GM10248 (cell line): ENCODE measurements around the gene ACVR1C.

ENCODE experiments used
- CTCF ChIA-PET: fragments of 300-600 bp; sonication (Branson Sonifier 250); formaldehyde crosslinking; extraction: SDS; loops from one replicate; lab custom pipeline; 2021; ENCODE audit warnings: antibody characterized with exemption; lab: Yijun Ruan, JAX
- POLR2A ChIA-PET: fragments of 350-650 bp; sonication (Branson Sonifier 250); formaldehyde crosslinking; extraction: SDS; loops from one replicate; lab custom pipeline; 2020; ENCODE audit warnings: antibody characterized with exemption; lab: Yijun Ruan, JAX
- DNase-seq: peaks from one replicate; pipeline ENCODE4 v3.0.0; 2012; ENCODE audit errors: extremely low spot score
- TF ChIP-seq, protein P1 (sequence below): IDR thresholded peaks from 2 replicates; pipeline ENCODE4 v1.5.1; 2012; ENCODE audit warnings: mild to moderate bottlenecking, low read depth; ENCODE audit errors: extremely low read depth, missing control alignments, control extremely low read depth

Gene ACVR1C

DNA sequence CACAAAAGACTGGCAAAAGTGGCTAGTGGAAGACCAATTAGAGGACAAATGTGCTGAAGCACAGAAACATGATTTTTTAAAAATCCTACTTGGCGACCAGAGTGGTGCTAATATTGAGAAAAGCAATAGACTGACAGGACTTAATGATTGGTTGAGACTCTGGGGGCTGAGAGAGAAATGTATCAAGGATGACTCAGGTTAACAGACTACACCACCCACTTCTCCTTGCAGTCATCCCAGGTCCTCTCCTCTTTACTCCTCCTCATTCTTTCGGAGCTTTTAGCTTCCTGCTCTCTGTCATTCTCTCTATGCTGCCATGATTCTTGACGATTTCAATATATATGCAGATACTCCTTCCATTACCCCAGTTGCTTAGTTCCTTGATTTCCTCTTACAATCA is 130.2 kb downstream of the ACVR1C start:
- CTCF ChIA-PET, result interaction anchor here (1.0 to 2.2 kb wide), 7 partner anchors 8 to 1256 kb away, joined by 3 to 18 read pairs (median 5); no protein-coding TSS in a partner anchor
- POLR2A ChIA-PET, result no interaction called here
- TF ChIP-seq, protein P1, sequence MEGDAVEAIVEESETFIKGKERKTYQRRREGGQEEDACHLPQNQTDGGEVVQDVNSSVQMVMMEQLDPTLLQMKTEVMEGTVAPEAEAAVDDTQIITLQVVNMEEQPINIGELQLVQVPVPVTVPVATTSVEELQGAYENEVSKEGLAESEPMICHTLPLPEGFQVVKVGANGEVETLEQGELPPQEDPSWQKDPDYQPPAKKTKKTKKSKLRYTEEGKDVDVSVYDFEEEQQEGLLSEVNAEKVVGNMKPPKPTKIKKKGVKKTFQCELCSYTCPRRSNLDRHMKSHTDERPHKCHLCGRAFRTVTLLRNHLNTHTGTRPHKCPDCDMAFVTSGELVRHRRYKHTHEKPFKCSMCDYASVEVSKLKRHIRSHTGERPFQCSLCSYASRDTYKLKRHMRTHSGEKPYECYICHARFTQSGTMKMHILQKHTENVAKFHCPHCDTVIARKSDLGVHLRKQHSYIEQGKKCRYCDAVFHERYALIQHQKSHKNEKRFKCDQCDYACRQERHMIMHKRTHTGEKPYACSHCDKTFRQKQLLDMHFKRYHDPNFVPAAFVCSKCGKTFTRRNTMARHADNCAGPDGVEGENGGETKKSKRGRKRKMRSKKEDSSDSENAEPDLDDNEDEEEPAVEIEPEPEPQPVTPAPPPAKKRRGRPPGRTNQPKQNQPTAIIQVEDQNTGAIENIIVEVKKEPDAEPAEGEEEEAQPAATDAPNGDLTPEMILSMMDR, result no peak
- DNase-seq, result no peak

DNA sequence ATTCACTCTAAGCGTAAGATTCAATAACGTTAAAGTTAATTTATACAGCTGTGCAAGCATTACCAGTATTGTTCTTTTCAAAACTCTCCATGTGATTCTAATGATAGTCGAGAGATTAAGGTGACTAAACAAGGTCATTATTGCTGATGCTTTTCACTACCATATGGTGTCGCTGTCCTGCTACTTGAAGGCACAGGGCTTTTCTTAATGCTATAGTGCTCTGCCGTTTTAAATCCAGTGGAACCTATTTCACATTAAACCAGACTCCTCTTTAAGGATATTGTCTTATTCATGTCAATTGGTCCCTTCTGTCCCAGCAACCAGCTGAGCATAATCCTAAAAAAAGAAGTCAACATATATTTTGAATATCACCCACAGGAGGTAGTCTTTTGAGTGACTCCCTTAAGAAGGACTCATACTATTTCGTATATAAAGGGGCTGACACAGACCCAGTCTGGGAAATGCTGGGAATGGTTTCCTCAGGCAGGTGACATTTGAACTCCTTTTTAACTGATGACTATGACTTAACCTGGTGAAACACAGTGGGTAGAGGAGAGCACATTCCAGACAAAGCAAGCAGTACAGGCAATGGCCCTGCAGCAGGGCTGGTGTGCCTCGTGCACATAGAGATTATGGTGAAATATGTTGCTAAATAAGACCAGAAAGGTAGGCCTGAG is 130.9 kb downstream of the ACVR1C start:
- DNase-seq, result peak; percentile 39

DNA sequence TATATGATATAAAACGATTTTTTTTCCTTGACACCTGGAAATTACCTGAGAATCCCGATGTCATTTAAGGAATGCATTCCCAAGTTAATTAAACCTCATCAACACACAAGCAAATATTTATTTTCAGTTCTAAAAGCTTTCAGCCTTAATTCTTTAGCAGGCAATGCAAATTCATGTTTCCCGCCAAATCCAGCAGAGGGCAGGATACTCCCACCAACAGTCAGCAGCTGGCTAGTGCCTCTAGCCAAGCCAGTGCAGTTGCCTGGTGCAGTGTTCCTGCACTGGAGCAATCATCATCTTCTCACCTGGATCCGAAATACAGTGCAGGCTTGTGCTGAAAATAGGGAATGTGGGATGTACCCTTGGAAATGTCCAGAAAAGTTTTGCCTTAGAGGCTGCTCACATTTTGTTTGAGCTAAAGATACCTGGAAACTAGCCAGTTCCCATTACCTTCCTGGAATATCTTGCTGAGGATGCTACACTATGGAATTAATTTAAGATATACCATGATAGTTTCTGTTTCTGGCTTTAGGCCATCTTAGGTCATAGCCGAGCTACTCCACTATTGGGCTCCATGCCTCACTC is 136.4 kb downstream of the ACVR1C start:
- peak; percentile 65 for DNase-seq

More for the DNA sequence above, 130.9 kb downstream of the ACVR1C start:
- POLR2A ChIA-PET, result no interaction called here
- TF ChIP-seq, protein P1, result peak; percentile 76
- CTCF ChIA-PET, result interaction anchor here (0.8 to 2.2 kb wide), 25 partner anchors 9 to 1257 kb away, joined by 3 to 18 read pairs (median 4); no protein-coding TSS in a partner anchor

DNA sequence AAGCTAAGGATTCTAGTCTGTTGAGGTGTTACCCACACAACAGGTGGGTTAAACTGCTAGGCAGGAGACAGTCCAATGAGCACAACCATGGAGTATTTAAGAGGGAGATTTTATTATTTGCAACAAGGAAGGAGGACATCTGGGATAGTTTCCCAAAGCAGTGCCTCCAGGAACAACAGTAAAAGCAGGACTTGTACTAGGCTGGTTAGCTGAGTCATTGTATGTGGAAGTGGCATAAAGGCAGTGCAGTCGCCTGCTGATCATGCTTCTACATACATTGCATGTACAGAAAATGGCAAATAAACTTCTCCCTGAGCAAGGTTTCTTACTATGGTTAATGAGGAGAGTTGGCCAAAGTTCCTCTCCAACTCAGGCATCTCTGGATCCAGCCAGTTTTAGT is 138.7 kb downstream of the ACVR1C start:
- POLR2A ChIA-PET, result no interaction called here

More for the DNA sequence above, 136.4 kb downstream of the ACVR1C start:
- TF ChIP-seq, protein P1, result peak; percentile 67
- POLR2A ChIA-PET, result no interaction called here
- CTCF ChIA-PET, result interaction anchor here (0.6 to 8.7 kb wide), 39 partner anchors 9 to 522 kb away, joined by 3 to 63 read pairs (median 5); partner anchors contain the start of gene ERMN

DNA sequence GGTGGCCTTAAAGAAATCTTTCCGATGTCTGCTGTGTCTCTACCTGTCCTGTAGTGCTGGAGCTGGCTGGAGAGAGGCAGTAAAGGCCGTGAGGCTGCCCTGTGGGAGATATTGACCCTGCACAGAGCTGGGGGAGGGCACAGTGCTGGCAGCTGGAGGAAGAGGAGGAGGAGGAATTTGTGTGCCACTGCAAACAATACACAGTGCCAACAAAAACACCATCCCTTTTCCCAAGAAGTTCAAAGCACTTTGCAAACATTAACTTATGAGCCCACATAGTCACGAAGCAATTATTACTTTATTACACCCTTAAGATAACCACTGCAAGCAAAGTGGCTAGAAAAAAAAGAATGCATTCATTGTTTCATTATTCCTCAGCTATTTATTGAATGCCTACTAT is 139.8 kb downstream of the ACVR1C start:
- DNase-seq, result no peak
- POLR2A ChIA-PET, result no interaction called here
- TF ChIP-seq, protein P1, result no peak
- CTCF ChIA-PET, result interaction anchor here (0.6 to 8.7 kb wide), 12 partner anchors 9 to 535 kb away, joined by 3 to 63 read pairs (median 6); no protein-coding TSS in a partner anchor

More for the DNA sequence above, 138.7 kb downstream of the ACVR1C start:
- CTCF ChIA-PET, result interaction anchor here (0.8 to 8.7 kb wide), 14 partner anchors 7 to 534 kb away, joined by 3 to 63 read pairs (median 4); no protein-coding TSS in a partner anchor
- TF ChIP-seq, protein P1, result no peak
- DNase-seq, result no peak

DNA sequence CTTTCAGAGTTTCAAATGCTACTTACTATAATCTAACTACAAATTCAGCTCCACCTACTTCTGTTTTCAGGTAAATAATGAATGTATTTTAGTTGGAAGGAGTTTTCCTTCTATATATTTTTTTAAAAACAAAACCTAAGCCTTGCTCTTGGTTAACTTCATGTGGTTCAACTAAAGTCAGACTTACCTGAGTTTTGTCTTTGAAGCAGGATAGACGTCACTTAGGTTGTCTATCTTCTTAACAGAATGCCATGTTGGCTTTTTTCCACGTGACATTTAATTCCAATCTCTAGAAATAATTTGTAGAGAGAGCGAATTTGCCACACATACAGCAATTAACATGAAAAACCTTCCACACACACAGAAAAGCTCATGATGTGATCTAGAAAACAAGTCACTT is 140.9 kb downstream of the ACVR1C start:
- POLR2A ChIA-PET, result no interaction called here
- no peak for DNase-seq
- TF ChIP-seq, protein P1, result no peak
- CTCF ChIA-PET, result interaction anchor here (1.3 to 8.7 kb wide), 10 partner anchors 8 to 537 kb away, joined by 3 to 63 read pairs (median 6); no protein-coding TSS in a partner anchor
